Activated CD4-positive, alpha-beta T cell treated with anti-CD3 and anti-CD28 coated beads, Interleukin-2, amount 10 ng/mL, durations not matched to agents 7 days and 5 days (primary cell): ENCODE results near the gene CMTM1. TPM values are rescaled to one million over a fixed set of nuclear protein-coding genes. Genes with fewer than 3 reads are reported as not detected.

Experiments used
- CTCF ChIA-PET: fragments of 350-600 bp; sonication (Branson Sonifier 250); formaldehyde crosslinking; loops from one replicate; lab custom pipeline; 2021; ENCODE audit warnings: antibody characterized with exemption; lab: Charles Lee
- POLR2A ChIA-PET: fragments of 350-600 bp; sonication (Branson Sonifier 250); formaldehyde crosslinking; loops from one replicate; lab custom pipeline; 2021; ENCODE audit warnings: antibody characterized with exemption; lab: Charles Lee
- DNase-seq: peaks from one replicate; pipeline ENCODE4 v3.0.0-alpha.2; 2020
- H3K27ac Mint-ChIP-seq: one replicate; pipeline ENCODE4 v1.8.0; 2021; ENCODE audit warnings: mild to moderate bottlenecking, moderate library complexity, mixed read lengths
- H3K27me3 Mint-ChIP-seq: one replicate; pipeline ENCODE4 v1.8.0; 2021; ENCODE audit warnings: mixed read lengths
- H3K36me3 Mint-ChIP-seq: one replicate; pipeline ENCODE4 v1.8.0; 2021; ENCODE audit warnings: low read depth, mixed read lengths
- H3K4me1 Mint-ChIP-seq: one replicate; pipeline ENCODE4 v1.8.0; 2021; ENCODE audit warnings: mixed read lengths
- H3K4me3 Mint-ChIP-seq: one replicate; pipeline ENCODE4 v1.8.0; 2021; ENCODE audit warnings: mild to moderate bottlenecking, moderate library complexity, mixed read lengths
- H3K9me3 Mint-ChIP-seq: one replicate; pipeline ENCODE4 v1.8.0; 2021; ENCODE audit warnings: mixed read lengths
- total RNA-seq, 2 experiments: library from RNA; stranded (reverse); gene quantifications; one replicate each; pipeline ENCODE4 v1.2.3, GENCODE V29; 2021

CMTM1 gene
- total RNA-seq, 2 experiments from 2014 or later: 12.3 to 15.3 TPM

DNA sequence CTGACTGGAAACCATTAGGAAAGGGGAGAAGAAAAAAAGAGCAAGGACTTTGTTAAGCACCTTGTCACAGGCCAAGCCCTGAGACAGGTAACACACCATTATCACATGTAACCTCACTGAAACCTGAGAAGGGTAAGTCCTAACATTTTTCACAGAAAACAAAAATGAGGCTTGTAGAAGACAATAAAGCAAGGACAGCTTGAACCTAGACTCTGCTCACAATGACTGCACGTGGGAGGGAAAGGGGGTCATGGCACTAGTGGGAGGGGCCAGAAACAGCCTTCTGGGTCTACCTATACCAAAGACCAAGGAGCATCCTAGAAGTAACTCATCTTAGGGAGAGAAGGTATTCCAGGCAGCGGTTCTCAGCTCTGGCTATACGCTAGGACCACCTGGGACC is 23.8 kb upstream of the CMTM1 start:
- POLR2A ChIA-PET: no interaction called here
- CTCF ChIA-PET: interaction anchor here (1.2 to 2.5 kb wide), 3 partner anchors 9 to 20 kb away, joined by 3 to 13 read pairs (median 5); partner anchors contain the start of genes CKLF and TK2
- H3K9me3 Mint-ChIP-seq: no peaks in the 10 kb centered on the region

DNA sequence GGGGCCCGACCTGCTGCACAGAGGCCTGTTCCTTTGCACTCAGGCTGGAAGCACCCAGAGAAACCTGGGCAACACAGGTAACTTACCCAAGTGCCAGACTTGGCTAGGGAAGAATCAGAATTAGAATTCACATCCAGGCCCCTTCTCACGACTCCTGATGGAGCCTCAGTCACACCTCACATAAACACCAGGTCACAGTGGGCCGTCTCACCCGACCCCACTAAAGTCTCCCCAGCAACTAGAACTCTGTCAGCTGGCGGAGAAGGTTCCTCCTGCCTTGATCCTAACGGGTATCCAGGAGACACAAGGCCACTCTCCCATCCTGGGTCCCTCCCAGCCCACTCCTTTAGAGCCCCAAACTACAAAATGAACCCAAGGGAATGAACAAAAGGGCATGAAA is 22.7 kb upstream of the CMTM1 start:
- ChIA-PET POLR2A (no interaction called here), CTCF (interaction anchor here (0.9 to 1.4 kb wide), 5 partner anchors 10 to 28 kb away, joined by 3 to 5 read pairs (median 4); no protein-coding TSS in a partner anchor)
- no peak for DNase-seq
- Mint-ChIP-seq H3K9me3 (no peaks in the 10 kb centered on the region), H3K27me3 (no peaks in the 10 kb centered on the region), H3K4me1 (peaks cover 43% of the 10 kb centered on the region), H3K36me3 (no peaks in the 10 kb centered on the region), H3K4me3 (no peak overlapping the region), H3K27ac (no peak overlapping the region)

More for the DNA sequence above, 23.8 kb upstream of the CMTM1 start:
- no peak for DNase-seq
- no peaks in the 10 kb centered on the region for H3K36me3 Mint-ChIP-seq
- H3K4me3 Mint-ChIP-seq: no peak overlapping the region
- peaks cover 33% of the 10 kb centered on the region for H3K4me1 Mint-ChIP-seq
- H3K27ac Mint-ChIP-seq: no peak overlapping the region
- H3K27me3 Mint-ChIP-seq: no peaks in the 10 kb centered on the region

DNA sequence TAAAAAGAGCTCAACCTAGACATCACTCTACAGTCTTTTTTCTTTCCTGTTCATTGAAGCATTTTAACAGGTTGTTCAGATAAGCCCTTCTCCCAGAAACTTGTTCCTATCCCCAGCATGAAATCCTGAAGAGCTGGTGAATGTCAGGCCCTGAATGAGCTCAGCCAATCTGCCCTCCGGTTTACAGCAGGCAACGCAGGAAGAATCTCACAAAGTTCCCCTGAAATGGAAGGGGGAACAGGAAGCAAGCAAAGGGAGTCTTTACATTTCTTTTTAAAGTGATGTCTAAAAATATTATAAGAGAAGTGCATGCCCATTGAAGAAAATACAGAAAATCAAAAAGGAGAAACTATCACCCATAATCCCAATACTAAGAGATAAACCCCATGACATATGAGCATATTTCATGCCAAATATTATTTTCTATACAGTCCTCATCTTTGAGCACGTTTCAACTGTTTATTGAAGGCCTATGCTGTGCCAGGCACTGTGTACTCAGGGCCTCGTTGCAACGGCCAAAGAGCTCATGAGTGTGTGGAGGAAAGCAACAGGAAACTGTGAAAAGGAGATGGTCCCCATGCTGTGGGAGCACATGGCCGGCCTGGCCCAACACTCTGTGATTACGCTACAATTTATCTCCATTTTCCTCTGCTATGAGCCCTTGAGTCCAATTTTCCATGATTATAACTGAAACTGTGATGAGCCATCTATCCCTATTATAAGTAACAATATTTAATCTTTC is 22.1 kb upstream of the CMTM1 start:
- Mint-ChIP-seq H3K36me3 (no peaks in the 10 kb centered on the region), H3K4me3 (no peak overlapping the region), H3K9me3 (no peaks in the 10 kb centered on the region), H3K27ac (no peak overlapping the region), H3K27me3 (no peaks in the 10 kb centered on the region), H3K4me1 (peaks cover 47% of the 10 kb centered on the region)
- CTCF ChIA-PET: interaction anchor here (0.9 to 1.4 kb wide), 2 partner anchors 11 to 13 kb away, joined by 3 to 4 read pairs; no protein-coding TSS in a partner anchor
- DNase-seq: no peak
- POLR2A ChIA-PET: no interaction called here

DNA sequence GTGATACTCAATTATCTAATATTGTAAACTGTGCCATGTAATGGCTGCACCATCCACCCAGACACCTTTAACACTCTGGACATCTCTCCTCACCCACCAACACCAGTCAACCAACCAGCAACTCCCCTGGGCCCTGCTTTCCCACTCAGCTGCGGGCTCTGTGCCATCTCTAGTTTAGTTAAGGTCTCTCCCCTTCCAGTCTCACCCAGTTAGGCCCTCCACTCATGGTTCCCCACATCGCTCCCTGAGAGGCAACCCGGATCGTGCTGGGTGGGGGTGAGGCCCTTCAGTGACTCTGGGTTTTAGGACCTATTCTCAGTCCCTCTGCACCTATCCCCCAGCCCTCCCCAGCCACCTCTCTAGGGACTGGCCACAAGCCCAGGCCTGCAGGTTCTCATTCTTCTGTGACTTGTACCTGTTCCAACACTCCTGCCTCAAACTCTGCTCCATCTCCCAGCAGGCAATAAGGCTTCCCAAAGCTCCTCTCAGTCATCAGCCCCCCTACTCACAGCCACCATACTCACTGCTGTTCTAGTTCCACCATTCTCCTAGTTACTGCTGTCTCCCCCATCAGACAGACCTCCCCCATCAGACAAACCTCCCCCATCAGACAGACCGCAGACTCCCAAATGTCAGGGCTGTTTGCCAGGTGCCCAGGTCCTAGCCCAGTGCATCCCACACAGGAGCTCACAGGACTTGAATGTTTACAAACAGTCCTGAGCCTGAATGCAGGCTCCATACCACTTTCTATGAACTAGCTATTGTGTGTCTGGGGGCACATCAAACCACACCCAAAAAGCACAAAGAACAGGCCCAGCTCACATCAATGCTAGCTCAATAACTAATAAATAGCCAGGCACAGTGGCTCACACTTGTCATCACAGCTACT is 18.9 kb upstream of the CMTM1 start:
- Mint-ChIP-seq H3K36me3 (peaks cover under 1% of the 10 kb centered on the region), H3K27ac (peak overlapping the region; percentile 19), H3K9me3 (no peaks in the 10 kb centered on the region), H3K27me3 (no peaks in the 10 kb centered on the region), H3K4me1 (peaks cover 54% of the 10 kb centered on the region), H3K4me3 (no peak overlapping the region)
- DNase-seq: no peak
- ChIA-PET POLR2A (interaction anchor here (0.7 kb wide), 1 partner anchor 1544 kb away, joined by 8 read pairs; no protein-coding TSS in a partner anchor), CTCF (interaction anchor here (0.8 to 2.9 kb wide), 6 partner anchors 8 to 32 kb away, joined by 3 to 11 read pairs (median 5); partner anchors contain the start of gene CMTM2)

DNA sequence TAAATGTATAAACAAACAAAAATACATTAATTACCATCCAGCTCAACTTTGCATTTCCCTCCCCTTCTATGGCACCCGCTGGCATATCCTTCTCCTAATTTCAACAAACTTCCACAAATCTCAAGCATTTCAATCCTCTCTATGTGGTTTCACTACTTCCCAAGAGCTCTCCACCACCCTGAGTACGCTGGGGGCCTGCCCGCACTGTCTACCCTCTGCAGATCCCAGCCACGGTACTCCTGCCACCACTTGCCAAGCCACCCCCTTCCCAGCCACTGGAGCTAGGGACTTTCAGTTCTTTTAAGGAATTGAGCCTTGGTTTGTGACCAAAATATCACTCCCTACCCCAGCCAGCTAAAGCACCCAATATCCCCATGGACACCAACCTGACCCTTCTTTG is 18.2 kb upstream of the CMTM1 start:
- POLR2A ChIA-PET: no interaction called here
- H3K4me1 Mint-ChIP-seq: peaks cover 60% of the 10 kb centered on the region
- no peaks in the 10 kb centered on the region for H3K27me3 Mint-ChIP-seq

DNA sequence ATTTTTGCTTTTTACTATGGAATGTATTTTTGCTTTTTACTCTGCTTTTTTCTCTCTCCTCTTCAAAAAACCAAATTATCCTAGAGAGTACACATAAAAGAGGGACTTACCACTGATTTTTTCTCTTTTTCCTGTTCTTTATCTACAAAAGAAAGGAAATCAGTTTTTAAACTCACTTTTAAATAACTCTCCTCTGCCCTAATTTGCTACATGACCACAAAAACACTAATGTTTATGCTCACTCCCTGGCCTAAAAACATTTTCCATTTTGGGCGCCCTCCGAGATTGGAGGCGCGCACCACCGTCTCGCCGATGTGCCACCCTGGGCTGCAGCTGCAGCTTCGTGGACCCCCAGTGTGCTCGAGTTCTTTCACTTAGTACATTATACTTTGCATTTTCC is 17.4 kb upstream of the CMTM1 start:
- ChIA-PET POLR2A (no interaction called here), CTCF (interaction anchor here (1.3 to 2.3 kb wide), 3 partner anchors 13 to 31 kb away, joined by 5 to 11 read pairs (median 6); partner anchors contain the start of gene CMTM2)
- H3K4me3 Mint-ChIP-seq: peak overlapping the region; percentile 67
- no peak for DNase-seq
- peak overlapping the region; percentile 87 for H3K27ac Mint-ChIP-seq
- H3K27me3 Mint-ChIP-seq: no peaks in the 10 kb centered on the region
- H3K4me1 Mint-ChIP-seq: peaks cover 67% of the 10 kb centered on the region
- H3K9me3 Mint-ChIP-seq: no peaks in the 10 kb centered on the region
- H3K36me3 Mint-ChIP-seq: peaks cover 14% of the 10 kb centered on the region

More for the DNA sequence above, 18.2 kb upstream of the CMTM1 start:
- no peaks in the 10 kb centered on the region for H3K9me3 Mint-ChIP-seq
- peaks cover 6% of the 10 kb centered on the region for H3K36me3 Mint-ChIP-seq
- CTCF ChIA-PET: interaction anchor here (0.5 to 2.9 kb wide), 8 partner anchors 9 to 69 kb away, joined by 3 to 11 read pairs (median 4); partner anchors contain the start of gene CMTM2
- no peak for DNase-seq
- no peak overlapping the region for H3K4me3 Mint-ChIP-seq
- peak overlapping the region; percentile 7 for H3K27ac Mint-ChIP-seq

DNA sequence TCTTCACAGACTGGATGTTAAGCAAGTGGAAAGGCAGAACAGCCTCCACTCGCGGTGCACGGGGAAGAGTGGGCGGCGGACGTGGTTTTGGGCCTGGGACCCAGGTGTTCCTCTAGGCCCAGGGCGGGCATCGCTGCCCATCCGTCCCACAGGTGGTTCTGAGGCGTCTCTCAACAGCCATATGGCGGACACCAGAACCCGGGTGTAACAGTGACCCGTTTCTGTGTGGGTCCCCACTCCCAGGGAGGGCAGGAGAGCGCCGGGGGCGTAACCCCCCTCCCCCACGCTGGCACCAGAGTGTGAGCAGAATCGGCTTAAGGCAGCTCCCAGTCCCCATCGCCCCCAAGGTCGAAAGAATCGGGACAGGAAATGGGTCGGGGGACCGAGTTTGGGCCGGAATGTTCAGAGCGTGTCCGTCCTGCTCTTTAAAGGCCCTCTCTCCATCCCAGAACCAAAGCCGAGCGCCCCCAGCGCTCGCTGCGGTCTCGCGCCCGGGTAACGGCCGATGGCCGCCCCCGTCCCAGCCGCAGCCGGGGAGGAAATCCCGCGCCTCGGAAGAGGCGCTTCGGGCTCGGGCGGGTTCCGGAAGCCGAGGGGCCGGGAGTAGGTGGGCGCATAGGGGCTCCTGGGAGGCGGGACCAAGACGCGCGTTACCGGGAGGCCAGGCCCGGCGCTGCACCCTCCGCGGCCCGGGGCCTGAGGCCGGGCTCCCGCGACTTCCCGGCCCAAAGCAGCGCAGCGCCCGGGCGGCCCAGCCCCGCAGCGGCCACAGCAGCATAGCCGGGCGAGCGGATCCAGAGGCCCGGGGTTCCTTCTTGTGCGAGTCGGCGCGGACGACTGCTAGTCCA is 16.7 kb upstream of the CMTM1 start, which contains the start of gene TK2:
TK2 (minus strand) TSS at position 839 of the 848 bp plus-strand sequence; CDS start at position 778, 61 bp downstream.
- CTCF ChIA-PET: interaction anchor here (2.0 to 3.9 kb wide), 3 partner anchors 8 to 26 kb away, joined by 5 to 29 read pairs (median 13); no protein-coding TSS in a partner anchor
- H3K4me1 Mint-ChIP-seq: peaks cover 71% of the 10 kb centered on the region
- no peaks in the 10 kb centered on the region for H3K27me3 Mint-ChIP-seq
- POLR2A ChIA-PET: no interaction called here
- H3K4me3 Mint-ChIP-seq: peak within 1 kb of the TSS; percentile 96
- peak within 1 kb of the TSS; percentile 95 for H3K27ac Mint-ChIP-seq
- peaks cover 20% of the 10 kb centered on the region for H3K36me3 Mint-ChIP-seq
- DNase-seq: peak; percentile 47
- H3K9me3 Mint-ChIP-seq: no peaks in the 10 kb centered on the region

DNA sequence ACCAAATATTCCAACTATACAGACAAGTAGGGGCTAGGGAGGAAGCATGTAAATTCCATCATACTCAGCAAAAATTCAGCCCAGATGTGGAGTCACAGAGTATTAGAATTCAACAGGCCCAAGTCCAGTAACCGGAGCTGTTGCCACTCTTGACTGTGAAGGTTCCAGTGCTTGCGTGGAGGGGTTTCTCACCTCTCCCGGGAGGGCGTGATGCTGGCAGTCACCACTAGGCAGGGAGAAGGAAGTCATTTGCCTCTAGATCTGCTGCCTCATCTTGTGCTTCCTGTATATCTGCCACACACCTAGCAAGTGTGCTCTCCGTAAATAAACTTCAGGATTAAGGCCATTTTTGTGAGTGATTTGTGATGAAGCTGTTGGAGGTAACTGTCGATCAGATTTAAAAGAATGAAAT is 14.9 kb upstream of the CMTM1 start:
- peak overlapping the region; percentile 96 for H3K4me3 Mint-ChIP-seq
- no peaks in the 10 kb centered on the region for H3K27me3 Mint-ChIP-seq
- peaks cover 36% of the 10 kb centered on the region for H3K36me3 Mint-ChIP-seq
- peak; percentile 66 for DNase-seq
- H3K4me1 Mint-ChIP-seq: peaks cover 79% of the 10 kb centered on the region
- H3K9me3 Mint-ChIP-seq: no peaks in the 10 kb centered on the region
- peak overlapping the region; percentile 95 for H3K27ac Mint-ChIP-seq
- CTCF ChIA-PET: interaction anchor here (0.6 to 3.9 kb wide), 18 partner anchors 9 to 144 kb away, joined by 3 to 29 read pairs (median 4); partner anchors contain the start of gene CMTM3
- POLR2A ChIA-PET: interaction anchor here (0.7 to 1.0 kb wide), 3 partner anchors 12 to 1174 kb away, joined by 3 to 4 read pairs (median 3); no protein-coding TSS in a partner anchor

DNA sequence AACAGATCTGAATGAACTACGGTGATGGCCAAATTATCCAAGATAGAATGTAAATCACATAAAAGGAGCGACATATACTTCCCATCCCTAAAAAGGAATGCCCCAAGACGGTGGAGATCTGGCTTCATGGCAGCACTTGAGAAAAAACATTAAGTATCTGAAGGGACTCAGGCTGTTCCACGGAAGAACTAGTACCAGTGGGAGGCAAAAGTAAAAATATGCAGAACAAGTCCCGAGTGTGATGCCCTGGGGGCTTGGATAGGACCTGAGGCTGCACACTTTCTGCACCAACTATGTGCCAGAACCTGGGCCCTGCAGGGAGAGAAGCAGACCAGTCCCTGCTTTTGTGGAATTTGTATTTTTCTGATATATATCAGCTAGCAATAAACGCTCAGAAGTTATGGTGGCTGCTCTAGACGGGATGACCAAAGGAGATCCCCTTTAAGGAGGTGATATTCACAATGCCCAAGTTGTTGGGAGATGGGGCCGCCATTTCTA is 14.4 kb upstream of the CMTM1 start:
- peak overlapping the region; percentile 95 for H3K27ac Mint-ChIP-seq
- H3K9me3 Mint-ChIP-seq: no peaks in the 10 kb centered on the region
- ChIA-PET POLR2A (interaction anchor here (0.7 to 1.0 kb wide), 3 partner anchors 12 to 53 kb away, joined by 3 to 7 read pairs (median 4); partner anchors contain the start of gene CMTM3), CTCF (interaction anchor here (0.6 to 3.9 kb wide), 16 partner anchors 10 to 101 kb away, joined by 3 to 29 read pairs (median 4); partner anchors contain the start of gene CMTM3)
- no peak for DNase-seq
- H3K4me3 Mint-ChIP-seq: peak overlapping the region; percentile 96
- H3K27me3 Mint-ChIP-seq: no peaks in the 10 kb centered on the region
- H3K36me3 Mint-ChIP-seq: peaks cover 37% of the 10 kb centered on the region
- H3K4me1 Mint-ChIP-seq: peaks cover 79% of the 10 kb centered on the region

DNA sequence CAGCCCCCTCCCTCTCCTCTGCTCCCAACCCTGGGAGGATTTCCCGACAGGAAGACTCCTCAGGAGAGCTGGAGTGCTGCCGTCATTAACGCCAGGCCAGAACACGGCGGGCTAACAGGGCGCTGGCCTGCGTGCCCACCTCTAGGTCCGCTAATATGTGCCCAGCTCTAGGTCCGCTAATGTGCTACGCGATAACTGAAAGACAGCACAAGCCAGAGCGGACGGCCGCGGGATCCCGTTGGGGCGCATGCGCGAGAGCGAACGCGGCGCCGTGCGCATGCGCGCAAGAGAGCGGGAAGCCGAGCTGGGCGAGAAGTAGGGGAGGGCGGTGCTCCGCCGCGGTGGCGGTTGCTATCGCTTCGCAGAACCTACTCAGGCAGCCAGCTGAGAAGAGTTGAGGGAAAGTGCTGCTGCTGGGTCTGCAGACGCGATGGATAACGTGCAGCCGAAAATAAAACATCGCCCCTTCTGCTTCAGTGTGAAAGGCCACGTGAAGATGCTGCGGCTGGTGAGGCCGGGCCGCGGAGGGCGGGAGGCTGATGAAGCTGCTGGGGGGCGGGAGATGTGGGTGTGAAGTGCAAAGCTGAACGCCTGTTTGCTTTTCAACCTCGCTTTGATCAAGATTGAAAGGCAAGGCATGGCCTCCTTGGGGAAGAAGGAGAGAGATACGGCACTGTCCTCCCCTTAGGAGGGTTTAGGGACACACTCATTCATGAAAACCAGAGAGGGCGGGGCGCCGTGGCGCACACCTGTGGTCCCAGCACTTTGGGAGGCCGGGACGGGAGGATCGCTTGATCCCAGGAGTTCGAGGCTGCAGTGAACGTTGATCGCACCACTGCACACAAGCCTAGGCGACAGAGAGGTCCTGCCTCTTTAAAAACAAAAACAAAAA is 13.7 kb upstream of the CMTM1 start, which contains the start of gene CKLF:
CKLF (plus strand) TSS at position 291 of the 892 bp plus-strand sequence; CDS start at position 431, 140 bp downstream.
- Mint-ChIP-seq H3K27me3 (no peaks in the 10 kb centered on the region), H3K36me3 (peaks cover 39% of the 10 kb centered on the region), H3K4me3 (peak within 1 kb of the TSS; percentile 96), H3K27ac (peak within 1 kb of the TSS; percentile 95), H3K4me1 (peaks cover 77% of the 10 kb centered on the region), H3K9me3 (no peaks in the 10 kb centered on the region)
- DNase-seq: peak; percentile 91
- POLR2A ChIA-PET: interaction anchor here (0.7 to 1.3 kb wide), 6 partner anchors 10 to 52 kb away, joined by 3 to 7 read pairs (median 4); partner anchors contain the start of gene CMTM3
- CTCF ChIA-PET: interaction anchor here (0.7 to 3.9 kb wide), 14 partner anchors 10 to 101 kb away, joined by 3 to 29 read pairs (median 4); partner anchors contain the start of gene CMTM2
